ENCODE measurements around the gene NCKAP1.

DNA sequence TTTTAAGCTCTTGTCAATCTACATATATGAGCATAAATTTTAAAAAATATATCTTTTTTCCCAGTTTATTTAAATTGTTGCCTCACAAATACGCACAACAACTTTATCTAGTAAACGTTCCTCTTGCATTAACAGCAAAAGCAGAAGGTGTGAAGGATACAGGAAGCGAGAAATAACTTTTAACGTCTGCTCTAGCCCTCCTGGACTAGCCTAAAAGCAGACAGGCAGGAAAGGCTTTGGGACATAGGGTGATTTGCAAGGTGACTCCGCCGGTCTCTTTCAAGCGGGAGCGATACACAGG lies 39.9 kb upstream of the NCKAP1 start:
- TF ChIP-seq BHLHE40 (IDR thresholded peaks at IDR 0.05; ENCODE audit: borderline replicate concordance) (no peak), SP1 (IDR thresholded peaks at IDR 0.05) (no peak), FOXM1 (IDR thresholded peaks at IDR 0.05; ENCODE audit: borderline replicate concordance) (no peak), HDGF (IDR thresholded peaks at IDR 0.05; ENCODE audit: borderline replicate concordance) (no peak), ELF4 (IDR thresholded peaks at IDR 0.05) (no peak), SUZ12 (IDR thresholded peaks at IDR 0.05) (no peak), FOXK2 (IDR thresholded peaks at IDR 0.05) (no peak), NFRKB (IDR thresholded peaks at IDR 0.05) (no peak), CTBP1 (IDR thresholded peaks at IDR 0.05; ENCODE audit: borderline replicate concordance) (no peak), L3MBTL2 (conservative IDR thresholded peaks at IDR 0.05) (no peak), TARDBP (IDR thresholded peaks at IDR 0.05) (no peak), ARNT (IDR thresholded peaks at IDR 0.05) (no peak)
- TF ChIP-seq, protein P1, sequence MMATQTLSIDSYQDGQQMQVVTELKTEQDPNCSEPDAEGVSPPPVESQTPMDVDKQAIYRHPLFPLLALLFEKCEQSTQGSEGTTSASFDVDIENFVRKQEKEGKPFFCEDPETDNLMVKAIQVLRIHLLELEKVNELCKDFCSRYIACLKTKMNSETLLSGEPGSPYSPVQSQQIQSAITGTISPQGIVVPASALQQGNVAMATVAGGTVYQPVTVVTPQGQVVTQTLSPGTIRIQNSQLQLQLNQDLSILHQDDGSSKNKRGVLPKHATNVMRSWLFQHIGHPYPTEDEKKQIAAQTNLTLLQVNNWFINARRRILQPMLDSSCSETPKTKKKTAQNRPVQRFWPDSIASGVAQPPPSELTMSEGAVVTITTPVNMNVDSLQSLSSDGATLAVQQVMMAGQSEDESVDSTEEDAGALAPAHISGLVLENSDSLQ (IDR thresholded peaks at IDR 0.05) = no peak
